Nephron progenitor cell (in vitro differentiated cells): Measurements from ENCODE around the gene GPR62.
A peak's percentile ranks its signal among the peaks of the same experiment; 100 is the strongest.

Experiments
- DNase-seq: peaks from one replicate; pipeline ENCODE4 v3.0.0; 2021
- H3K27ac Mint-ChIP-seq: 2 replicates; pipeline ENCODE4 v1.8.0; 2021; ENCODE audit warnings: mild to moderate bottlenecking, moderate library complexity, mixed read lengths
- H3K27me3 Mint-ChIP-seq: 2 replicates; pipeline ENCODE4 v1.8.0; 2021; ENCODE audit warnings: mild to moderate bottlenecking, low read depth, mixed read lengths; ENCODE audit not compliant: poor library complexity
- H3K36me3 Mint-ChIP-seq: 2 replicates; pipeline ENCODE4 v1.8.0; 2021; ENCODE audit warnings: low read depth, mixed read lengths
- H3K4me1 Mint-ChIP-seq: 2 replicates; pipeline ENCODE4 v1.8.0; 2021; ENCODE audit warnings: mixed read lengths
- H3K4me3 Mint-ChIP-seq: 2 replicates; pipeline ENCODE4 v1.8.0; 2021; ENCODE audit warnings: mild to moderate bottlenecking, moderate library complexity, mixed read lengths
- H3K9me3 Mint-ChIP-seq: 2 replicates; pipeline ENCODE4 v1.8.0; 2021; ENCODE audit warnings: mild to moderate bottlenecking, moderate library complexity, mixed read lengths
- TF ChIP-seq, protein P1 (sequence below): fragments of 200-600 bp; sonication (generic); IDR thresholded peaks from 2 replicates; pipeline ENCODE4 v1.5.0; 2021; ENCODE audit warnings: antibody characterized with exemption

GPR62 gene

DNA sequence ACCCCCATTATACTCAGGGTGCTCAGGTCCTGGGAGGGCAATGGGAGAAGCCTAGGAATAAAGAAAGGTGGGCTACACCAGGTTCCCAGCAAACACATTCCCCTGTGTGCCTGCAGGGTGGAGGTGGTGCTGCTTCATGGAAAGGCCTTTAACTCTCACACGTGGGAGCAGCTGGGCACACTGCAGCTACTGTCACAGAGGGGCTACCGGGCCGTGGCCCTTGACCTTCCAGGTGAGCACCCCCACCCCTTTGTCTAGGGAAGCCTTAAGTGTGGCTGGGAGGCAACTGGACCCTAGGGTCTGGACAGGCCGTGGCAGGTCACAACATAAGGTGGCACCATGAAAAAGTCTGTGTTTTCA, 22.9 kb downstream of the GPR62 start:
- Mint-ChIP-seq H3K36me3 (peaks cover 7% of the 10 kb centered on the region), H3K4me3 (no peak overlapping the region)

DNA sequence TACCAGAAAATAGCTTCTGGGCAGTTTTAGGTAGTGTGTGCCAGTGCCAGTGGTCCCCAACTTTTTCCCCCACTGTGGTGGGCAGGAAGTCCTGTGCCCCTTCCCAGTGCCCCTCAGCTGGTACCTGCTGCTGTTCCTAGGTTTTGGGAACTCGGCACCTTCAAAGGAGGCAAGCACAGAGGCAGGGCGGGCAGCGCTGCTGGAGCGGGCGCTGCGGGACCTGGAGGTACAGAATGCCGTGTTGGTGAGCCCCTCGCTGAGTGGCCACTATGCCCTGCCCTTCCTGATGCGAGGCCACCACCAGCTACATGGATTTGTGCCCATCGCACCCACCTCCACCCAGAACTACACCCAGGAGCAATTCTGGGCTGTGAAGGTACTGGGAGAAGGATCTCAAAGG, 25.1 kb downstream of the GPR62 start:
- H3K27me3 Mint-ChIP-seq, result no peaks in the 10 kb centered on the region
- TF ChIP-seq, protein P1, sequence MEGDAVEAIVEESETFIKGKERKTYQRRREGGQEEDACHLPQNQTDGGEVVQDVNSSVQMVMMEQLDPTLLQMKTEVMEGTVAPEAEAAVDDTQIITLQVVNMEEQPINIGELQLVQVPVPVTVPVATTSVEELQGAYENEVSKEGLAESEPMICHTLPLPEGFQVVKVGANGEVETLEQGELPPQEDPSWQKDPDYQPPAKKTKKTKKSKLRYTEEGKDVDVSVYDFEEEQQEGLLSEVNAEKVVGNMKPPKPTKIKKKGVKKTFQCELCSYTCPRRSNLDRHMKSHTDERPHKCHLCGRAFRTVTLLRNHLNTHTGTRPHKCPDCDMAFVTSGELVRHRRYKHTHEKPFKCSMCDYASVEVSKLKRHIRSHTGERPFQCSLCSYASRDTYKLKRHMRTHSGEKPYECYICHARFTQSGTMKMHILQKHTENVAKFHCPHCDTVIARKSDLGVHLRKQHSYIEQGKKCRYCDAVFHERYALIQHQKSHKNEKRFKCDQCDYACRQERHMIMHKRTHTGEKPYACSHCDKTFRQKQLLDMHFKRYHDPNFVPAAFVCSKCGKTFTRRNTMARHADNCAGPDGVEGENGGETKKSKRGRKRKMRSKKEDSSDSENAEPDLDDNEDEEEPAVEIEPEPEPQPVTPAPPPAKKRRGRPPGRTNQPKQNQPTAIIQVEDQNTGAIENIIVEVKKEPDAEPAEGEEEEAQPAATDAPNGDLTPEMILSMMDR, result no peak
- no peaks in the 10 kb centered on the region for H3K9me3 Mint-ChIP-seq
- H3K4me1 Mint-ChIP-seq, result peaks cover 64% of the 10 kb centered on the region
- DNase-seq, result no peak
- no peak overlapping the region for H3K4me3 Mint-ChIP-seq
- H3K36me3 Mint-ChIP-seq, result peaks cover 7% of the 10 kb centered on the region
- H3K27ac Mint-ChIP-seq, result no peak overlapping the region

More for the DNA sequence above, 22.9 kb downstream of the GPR62 start:
- H3K9me3 Mint-ChIP-seq, result no peaks in the 10 kb centered on the region
- H3K4me1 Mint-ChIP-seq, result peaks cover 59% of the 10 kb centered on the region
- TF ChIP-seq, protein P1, result no peak
- DNase-seq, result no peak
- H3K27ac Mint-ChIP-seq, result no peak overlapping the region
- H3K27me3 Mint-ChIP-seq, result peaks cover 2% of the 10 kb centered on the region

DNA sequence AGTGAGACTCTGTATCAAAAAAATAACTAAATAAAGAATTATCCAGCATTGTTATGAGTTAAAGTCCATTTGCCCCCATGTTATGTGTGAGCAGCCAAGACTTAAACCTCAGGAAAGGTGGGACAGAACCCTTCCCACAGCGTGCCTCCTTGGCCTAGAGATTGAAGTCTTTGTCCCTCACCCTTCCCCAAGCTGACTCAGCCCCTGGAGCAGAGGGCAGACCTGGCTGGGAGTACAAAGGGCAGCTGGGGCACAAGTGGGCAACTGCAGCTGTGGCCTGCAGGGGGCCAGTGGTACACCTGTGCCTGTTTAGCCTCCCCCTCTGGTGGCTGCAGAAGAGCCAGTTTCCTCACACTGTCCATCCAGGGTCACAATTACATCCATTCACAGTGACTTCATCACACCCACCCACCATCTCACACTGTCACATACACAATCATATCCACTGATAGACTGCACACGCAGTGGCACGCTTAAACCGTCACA, 27.2 kb downstream of the GPR62 start:
- no peak for DNase-seq
- peaks cover 48% of the 10 kb centered on the region for H3K4me1 Mint-ChIP-seq
- peak overlapping the region; percentile 88 for H3K4me3 Mint-ChIP-seq
- TF ChIP-seq, protein P1, result peak; percentile 42
- no peaks in the 10 kb centered on the region for H3K27me3 Mint-ChIP-seq
- no peaks in the 10 kb centered on the region for H3K9me3 Mint-ChIP-seq
- H3K36me3 Mint-ChIP-seq, result peaks cover 7% of the 10 kb centered on the region
- H3K27ac Mint-ChIP-seq, result peak overlapping the region; percentile 99

DNA sequence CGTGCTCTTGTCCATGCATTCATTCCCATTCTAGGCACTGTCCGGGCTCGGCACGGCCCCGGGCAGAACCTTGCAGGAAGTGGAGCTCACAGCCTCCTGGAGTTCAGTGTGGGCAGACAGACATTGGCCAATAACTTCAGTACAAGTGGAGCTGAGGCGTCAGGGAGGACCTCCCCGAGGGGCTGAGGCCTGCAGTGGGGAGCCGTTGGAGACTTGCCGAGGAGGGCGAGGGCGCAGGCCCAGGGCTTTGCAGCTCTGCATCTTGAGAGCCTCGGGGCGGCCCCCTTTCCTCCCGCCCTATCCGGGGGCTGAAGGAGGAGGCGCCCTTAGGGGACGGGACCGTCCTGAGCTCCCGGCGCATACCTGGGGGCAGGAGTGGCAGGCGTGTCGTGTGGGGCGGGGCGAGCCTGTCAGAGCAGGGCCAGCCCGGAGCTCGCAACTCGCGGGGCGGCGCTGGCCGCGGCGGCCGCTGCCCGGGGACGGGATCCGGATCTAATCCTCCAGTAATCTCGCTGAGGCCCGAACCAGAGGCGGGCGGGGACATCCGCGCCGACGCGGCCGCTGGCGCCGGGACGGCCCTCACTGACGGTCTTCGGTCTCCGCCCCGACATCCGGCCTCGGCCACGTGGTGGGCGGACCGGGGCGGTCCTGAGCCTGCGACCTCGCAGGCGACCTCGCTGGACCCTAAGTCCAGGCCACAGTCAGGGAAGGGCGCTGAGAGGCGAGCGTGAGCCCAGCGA, 27.8 kb downstream of the GPR62 start, which contains the start of gene ACY1:
Gene ACY1, plus strand, starts transcription at position 698 of the 740 bp plus-strand sequence. CDS start 530 bp downstream, outside the sequence.
- H3K36me3 Mint-ChIP-seq, result peaks cover 7% of the 10 kb centered on the region

DNA sequence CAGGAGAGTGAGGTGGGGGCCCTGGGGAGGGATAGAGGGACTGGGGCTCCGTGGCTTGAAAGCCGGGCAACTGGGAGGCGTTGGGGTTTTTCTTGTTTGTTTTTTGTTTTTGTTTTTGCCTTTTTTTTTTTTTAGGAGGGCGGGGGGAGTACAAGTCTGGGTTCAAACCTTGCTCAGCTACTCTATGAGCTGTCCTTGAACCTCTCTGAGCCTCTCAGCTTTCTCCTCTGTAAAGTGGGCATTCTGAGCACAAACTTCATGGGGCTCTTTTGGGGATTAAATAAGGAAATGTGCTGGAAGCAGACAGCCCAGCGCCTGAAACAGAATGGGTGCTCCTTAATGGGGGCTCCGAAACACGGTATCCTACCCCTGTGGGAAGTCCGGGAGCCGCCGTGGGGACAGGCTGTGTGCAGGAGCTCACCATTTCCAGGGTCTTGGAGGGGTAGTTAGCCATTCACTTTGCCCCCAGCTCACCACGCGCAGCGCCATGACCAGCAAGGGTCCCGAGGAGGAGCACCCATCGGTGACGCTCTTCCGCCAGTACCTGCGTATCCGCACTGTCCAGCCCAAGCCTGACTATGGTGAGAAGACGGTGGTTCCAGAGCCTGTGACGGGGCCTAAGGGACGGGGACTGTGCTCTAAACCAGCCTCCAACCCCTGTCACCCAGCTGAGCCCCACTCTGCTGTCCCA, 28.5 kb downstream of the GPR62 start:
- H3K4me3 Mint-ChIP-seq, result peak overlapping the region; percentile 88
- DNase-seq, result no peak
- TF ChIP-seq, protein P1, result no peak
- H3K27ac Mint-ChIP-seq, result peak overlapping the region; percentile 98
- no peaks in the 10 kb centered on the region for H3K9me3 Mint-ChIP-seq
- peaks cover 59% of the 10 kb centered on the region for H3K4me1 Mint-ChIP-seq
- H3K27me3 Mint-ChIP-seq, result no peaks in the 10 kb centered on the region
- peaks cover 7% of the 10 kb centered on the region for H3K36me3 Mint-ChIP-seq

More for the DNA sequence above, 27.8 kb downstream of the GPR62 start, which contains the start of gene ACY1:
- H3K4me3 Mint-ChIP-seq, result peak within 1 kb of the TSS; percentile 88
- peak; percentile 87 for DNase-seq
- peaks cover 54% of the 10 kb centered on the region for H3K4me1 Mint-ChIP-seq
- H3K27me3 Mint-ChIP-seq, result no peaks in the 10 kb centered on the region
- no peaks in the 10 kb centered on the region for H3K9me3 Mint-ChIP-seq
- H3K27ac Mint-ChIP-seq, result peak within 1 kb of the TSS; percentile 99
- TF ChIP-seq, protein P1, result no peak
